Neuronal stem cell (in vitro differentiated cells): ENCODE measurements around the gene LRRTM4.

ENCODE experiments used
- DNase-seq: peaks from one replicate; pipeline ENCODE4 v3.0.0-alpha.2; 2013; ENCODE audit warnings: low spot score
- H2AFZ ChIP-seq: one replicate; pipeline ENCODE4 v1.6.1; 2013; ENCODE audit warnings: mild to moderate bottlenecking, low read length, inconsistent platforms
- H2AK5ac ChIP-seq: 2 replicates; pipeline ENCODE4 v1.6.1; 2013; ENCODE audit warnings: low read depth, mild to moderate bottlenecking, inconsistent platforms, low read length, moderate library complexity, mixed read lengths
- H2BK120ac ChIP-seq: 2 replicates; pipeline ENCODE4 v1.6.1; 2013; ENCODE audit warnings: low read depth, mild to moderate bottlenecking, inconsistent platforms, low read length, moderate library complexity, mixed read lengths
- H2BK12ac ChIP-seq: one replicate; pipeline ENCODE4 v1.6.1; 2013; ENCODE audit warnings: low read length, inconsistent platforms
- H2BK15ac ChIP-seq: 2 replicates; pipeline ENCODE4 v1.6.1; 2013; ENCODE audit warnings: mild to moderate bottlenecking, low read length, inconsistent platforms, mixed read lengths
- H2BK5ac ChIP-seq: one replicate; pipeline ENCODE4 v1.6.1; 2013; ENCODE audit warnings: inconsistent platforms, mild to moderate bottlenecking, low read length, moderate library complexity
- H3K14ac ChIP-seq: one replicate; pipeline ENCODE4 v1.6.1; 2013; ENCODE audit warnings: low read length, inconsistent platforms
- H3K18ac ChIP-seq: 2 replicates; pipeline ENCODE4 v1.6.1; 2013; ENCODE audit warnings: low read length, inconsistent platforms
- H3K23ac ChIP-seq: 2 replicates; pipeline ENCODE4 v1.6.1; 2013; ENCODE audit warnings: low read depth, mild to moderate bottlenecking, mixed read lengths, low read length, inconsistent platforms; ENCODE audit not compliant: poor library complexity
- H3K27ac ChIP-seq: replicated peaks from 3 replicates; pipeline ENCODE4 v1.5.1; 2013; ENCODE audit warnings: low read length, inconsistent platforms
- H3K27me3 ChIP-seq, 3 experiments: 2 replicates each; pipeline ENCODE4 v1.6.1; 2013; ENCODE audit warnings: low read length in 3 of 3, mild to moderate bottlenecking in 2 of 3, inconsistent platforms in 1 of 3, low read depth in 1 of 3, mixed read lengths in 1 of 3, moderate library complexity in 1 of 3; ENCODE audit not compliant: control insufficient read depth in 3 of 3, insufficient read depth in 3 of 3
- H3K36me3 ChIP-seq, 2 donors: replicated peaks in 1 of 2; 2 replicates each; pipeline ENCODE4 v1.6.1; 2013; ENCODE audit warnings: low read length in 2 of 2; ENCODE audit not compliant: control insufficient read depth in 2 of 2, insufficient read depth in 2 of 2
- H3K4ac ChIP-seq: 2 replicates; pipeline ENCODE4 v1.6.1; 2013; ENCODE audit warnings: inconsistent platforms, mild to moderate bottlenecking, low read length, moderate library complexity
- H3K4me1 ChIP-seq, 2 donors: 1 replicate in 1 of 2; 2 replicates in 1 of 2; pipeline ENCODE4 v1.6.1; 2013; ENCODE audit warnings: low read length in 2 of 2, low read depth in 1 of 2; ENCODE audit not compliant: control insufficient read depth in 2 of 2, insufficient read depth in 1 of 2
- H3K4me2 ChIP-seq: one replicate; pipeline ENCODE4 v1.6.1; 2013; ENCODE audit warnings: mild to moderate bottlenecking, low read length, inconsistent platforms; ENCODE audit not compliant: insufficient read depth, poor library complexity, severe bottlenecking
- H3K4me3 ChIP-seq, 2 donors: 2 replicates each; pipeline ENCODE4 v1.5.1; 2013; ENCODE audit warnings: low read length in 2 of 2, mild to moderate bottlenecking in 2 of 2, inconsistent platforms in 1 of 2, moderate library complexity in 1 of 2
- H3K79me1 ChIP-seq: one replicate; pipeline ENCODE4 v1.6.1; 2013; ENCODE audit warnings: low read depth, mild to moderate bottlenecking, inconsistent platforms, low read length, moderate library complexity
- H3K9ac ChIP-seq: one replicate; pipeline ENCODE4 v1.6.1; 2013; ENCODE audit warnings: mild to moderate bottlenecking, low read depth, low read length, inconsistent platforms; ENCODE audit not compliant: poor library complexity
- H3K9me3 ChIP-seq, 2 donors: replicated peaks in 1 of 2; 2 replicates each; pipeline versions ENCODE3 to v1.6.1; 2013; ENCODE audit warnings: low read length in 2 of 2, mild to moderate bottlenecking in 2 of 2, inconsistent platforms in 1 of 2, low read depth in 1 of 2, mixed read lengths in 1 of 2, moderate library complexity in 1 of 2; ENCODE audit not compliant: control insufficient read depth in 2 of 2, insufficient read depth in 1 of 2
- H4K8ac ChIP-seq: one replicate; pipeline ENCODE4 v1.6.1; 2013; ENCODE audit warnings: low read depth, mild to moderate bottlenecking, inconsistent platforms, low read length, moderate library complexity
- H4K91ac ChIP-seq: one replicate; pipeline ENCODE4 v1.6.1; 2013; ENCODE audit warnings: low read length, low read depth, mild to moderate bottlenecking, inconsistent platforms; ENCODE audit not compliant: poor library complexity
- WGBS, 2 donors: extraction: QIAGEN DNeasy Blood & Tissue Kit; methylation state at CpG; one replicate each; pipeline ENCODE4 v1.1.7; 2013; ENCODE audit warnings: missing lambda C conversion rate in 2 of 2, mixed read lengths in 1 of 2; ENCODE audit not compliant: insufficient read length in 2 of 2, insufficient replicate concordance in 1 of 2; ENCODE audit errors: extremely low coverage in 2 of 2; 5-methylcytosine and 5-hydroxymethylcytosine counted together

The LRRTM4 gene

GRCh38 chr2:77518311-77518710, 3.9 kb downstream of the LRRTM4 start:
- H2BK120ac ChIP-seq, result no peak overlapping the region
- H3K9ac ChIP-seq, result no peak overlapping the region
- no peak overlapping the region for H4K91ac ChIP-seq
- no peak overlapping the region for H3K18ac ChIP-seq
- H3K4me1 ChIP-seq, result peaks cover 3 to 8% of the 10 kb centered on the region in 2 donors
- no CpG with 5 or more reads among the region's 7 CpGs for WGBS, 2 donors
- H3K9me3 ChIP-seq, result no peaks in the 10 kb centered on the region
- H2AK5ac ChIP-seq, result no peak overlapping the region
- no peak for DNase-seq
- H3K79me1 ChIP-seq, result no peaks in the 10 kb centered on the region
- H2BK15ac ChIP-seq, result no peak overlapping the region
- no peak overlapping the region for H3K4ac ChIP-seq
- no peak overlapping the region for H3K14ac ChIP-seq
- H2BK5ac ChIP-seq, result no peak overlapping the region
- H3K23ac ChIP-seq, result no peak overlapping the region
- H3K4me3 ChIP-seq, result no peak overlapping the region
- H4K8ac ChIP-seq, result no peak overlapping the region
- no peak overlapping the region for H2AFZ ChIP-seq
- H3K27ac ChIP-seq, result no peak overlapping the region
- H3K36me3 ChIP-seq, result no peaks in the 10 kb centered on the region
- H3K27me3 ChIP-seq, result no peaks in the 10 kb centered on the region
- H3K4me2 ChIP-seq, result no peak overlapping the region
- no peak overlapping the region for H2BK12ac ChIP-seq

GRCh38 chr2:77513191-77513590, 9.0 kb downstream of the LRRTM4 start:
- Histone ChIP-seq H4K91ac (no peak overlapping the region), H2BK12ac (no peak overlapping the region), H3K14ac (no peak overlapping the region), H2BK5ac (no peak overlapping the region), H2AFZ (no peak overlapping the region), H3K4me2 (no peak overlapping the region), H4K8ac (no peak overlapping the region), H2AK5ac (no peak overlapping the region), H3K4ac (no peak overlapping the region), H3K23ac (no peak overlapping the region), H2BK15ac (no peak overlapping the region), H3K36me3 (no peaks in the 10 kb centered on the region), H2BK120ac (no peak overlapping the region), H3K27ac (no peak overlapping the region), H3K79me1 (no peaks in the 10 kb centered on the region), H3K4me1 (peaks cover 0 to 5% of the 10 kb centered on the region in 2 donors), H3K9me3 (no peaks in the 10 kb centered on the region), H3K18ac (no peak overlapping the region), H3K27me3 (no peaks in the 10 kb centered on the region), H3K4me3 (no peak overlapping the region), H3K9ac (no peak overlapping the region)
- no peak for DNase-seq
- WGBS, 2 donors, result no CpG with 5 or more reads among the region's 4 CpGs

- no CpG with 5 or more reads among the region's 1 CpG for WGBS, 2 donors
- no peak overlapping the region for H2BK120ac ChIP-seq
- no peak overlapping the region for H3K4me2 ChIP-seq
Measured at GRCh38 chr2:77512507-77512906, 9.7 kb downstream of the LRRTM4 start.

GRCh38 chr2:77508511-77508910, 13.7 kb downstream of the LRRTM4 start:
- Histone ChIP-seq H3K14ac (no peak overlapping the region), H2BK15ac (no peak overlapping the region), H4K91ac (no peak overlapping the region), H3K4me3 (no peak overlapping the region), H3K18ac (no peak overlapping the region), H2AK5ac (no peak overlapping the region), H2BK5ac (no peak overlapping the region), H3K4me1 (peaks cover 1 to 5% of the 10 kb centered on the region in 2 donors), H3K36me3 (no peaks in the 10 kb centered on the region), H2AFZ (no peak overlapping the region), H3K79me1 (no peaks in the 10 kb centered on the region), H3K4ac (no peak overlapping the region), H3K23ac (no peak overlapping the region), H2BK120ac (no peak overlapping the region), H3K27ac (no peak overlapping the region), H3K4me2 (no peak overlapping the region), H2BK12ac (no peak overlapping the region), H3K9me3 (no peaks in the 10 kb centered on the region), H4K8ac (no peak overlapping the region), H3K27me3 (no peaks in the 10 kb centered on the region), H3K9ac (no peak overlapping the region)
- DNase-seq, result no peak
- no CpG with 5 or more reads among the region's 1 CpG for WGBS, 2 donors

More at GRCh38 chr2:77512507-77512906, 9.7 kb downstream of the LRRTM4 start:
- Histone ChIP-seq H2BK12ac (no peak overlapping the region), H3K14ac (no peak overlapping the region), H4K91ac (no peak overlapping the region), H3K79me1 (no peaks in the 10 kb centered on the region), H3K4me1 (peaks cover 1 to 5% of the 10 kb centered on the region in 2 donors), H2AK5ac (no peak overlapping the region), H3K4ac (no peak overlapping the region), H3K18ac (no peak overlapping the region), H3K27me3 (no peaks in the 10 kb centered on the region), H3K27ac (no peak overlapping the region), H4K8ac (no peak overlapping the region), H3K9me3 (no peaks in the 10 kb centered on the region), H3K23ac (no peak overlapping the region), H2BK5ac (no peak overlapping the region), H3K4me3 (no peak overlapping the region), H2BK15ac (no peak overlapping the region), H2AFZ (no peak overlapping the region), H3K9ac (no peak overlapping the region), H3K36me3 (no peaks in the 10 kb centered on the region)
- DNase-seq, result no peak
